HL-60 (cell line): ENCODE results near the gene NEK10.

Source experiments
- POLR2AphosphoS5 ChIP-seq: IDR thresholded peaks from 2 replicates; pipeline ENCODE4 v1.6.1; 2012; ENCODE audit warnings: low read depth
- TF ChIP-seq, protein P1 (sequence below): IDR thresholded peaks from one replicate; pipeline ENCODE4 v1.5.1; 2011; ENCODE audit warnings: low read length, control low read depth, inconsistent platforms; ENCODE audit not compliant: insufficient read depth

DNA sequence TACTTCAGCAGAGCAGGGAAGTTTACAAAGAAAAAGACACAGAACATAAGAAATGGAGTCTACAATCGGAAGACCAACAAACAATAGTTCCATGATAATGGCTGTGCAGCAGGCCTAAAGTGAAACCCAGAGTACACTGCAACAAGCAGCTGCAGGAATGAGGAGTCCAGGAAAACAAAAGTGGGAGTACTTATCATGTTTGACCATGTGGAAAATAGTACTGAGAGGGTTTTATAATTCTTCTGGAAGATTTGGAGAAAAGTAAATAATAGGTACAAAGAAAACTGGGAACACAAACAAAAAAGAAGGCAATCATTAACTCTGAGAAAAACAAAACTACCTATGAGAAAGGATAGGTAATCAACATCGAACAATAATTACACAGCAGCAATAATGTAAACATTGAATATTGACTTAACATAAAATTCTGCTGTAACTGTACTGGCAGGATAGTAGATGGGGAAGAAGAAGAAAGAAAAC lies 87.5 kb downstream of the NEK10 start:
- TF ChIP-seq, protein P1, sequence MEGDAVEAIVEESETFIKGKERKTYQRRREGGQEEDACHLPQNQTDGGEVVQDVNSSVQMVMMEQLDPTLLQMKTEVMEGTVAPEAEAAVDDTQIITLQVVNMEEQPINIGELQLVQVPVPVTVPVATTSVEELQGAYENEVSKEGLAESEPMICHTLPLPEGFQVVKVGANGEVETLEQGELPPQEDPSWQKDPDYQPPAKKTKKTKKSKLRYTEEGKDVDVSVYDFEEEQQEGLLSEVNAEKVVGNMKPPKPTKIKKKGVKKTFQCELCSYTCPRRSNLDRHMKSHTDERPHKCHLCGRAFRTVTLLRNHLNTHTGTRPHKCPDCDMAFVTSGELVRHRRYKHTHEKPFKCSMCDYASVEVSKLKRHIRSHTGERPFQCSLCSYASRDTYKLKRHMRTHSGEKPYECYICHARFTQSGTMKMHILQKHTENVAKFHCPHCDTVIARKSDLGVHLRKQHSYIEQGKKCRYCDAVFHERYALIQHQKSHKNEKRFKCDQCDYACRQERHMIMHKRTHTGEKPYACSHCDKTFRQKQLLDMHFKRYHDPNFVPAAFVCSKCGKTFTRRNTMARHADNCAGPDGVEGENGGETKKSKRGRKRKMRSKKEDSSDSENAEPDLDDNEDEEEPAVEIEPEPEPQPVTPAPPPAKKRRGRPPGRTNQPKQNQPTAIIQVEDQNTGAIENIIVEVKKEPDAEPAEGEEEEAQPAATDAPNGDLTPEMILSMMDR: no peak
- TF ChIP-seq POLR2AphosphoS5: no peak
